HepG2 (cell line): ENCODE measurements around the gene HDHD3. TPM values are rescaled to one million over a fixed set of nuclear protein-coding genes. Genes with fewer than 3 reads are reported as not detected.

Experiments
- AHDC1 ChIP-seq: sonication (generic); formaldehyde crosslinking; IDR thresholded peaks from 2 replicates; pipeline ENCODE4 v1.5.1; 2020; ENCODE audit warnings: mild to moderate bottlenecking, missing genetic modification reagents, borderline replicate concordance
- DNMT1 ChIP-seq: sonication (generic); formaldehyde crosslinking; IDR thresholded peaks from 2 replicates; pipeline ENCODE4 v1.5.1; 2020; ENCODE audit warnings: mild to moderate bottlenecking, missing genetic modification reagents
- MXD1 ChIP-seq: sonication (generic); formaldehyde crosslinking; IDR thresholded peaks from 2 replicates; pipeline ENCODE4 v1.4.0; 2020; ENCODE audit warnings: mild to moderate bottlenecking, missing genetic modification reagents
- NFKBIZ ChIP-seq: IDR thresholded peaks from 2 replicates; pipeline ENCODE4 v1.6.1; 2018; ENCODE audit warnings: missing genetic modification reagents, missing compliant biosample characterization
- PHF5A ChIP-seq: IDR thresholded peaks from one replicate; pipeline ENCODE4 v1.6.1; 2018; ENCODE audit warnings: low read depth, missing genetic modification reagents; ENCODE audit not compliant: unreplicated experiment
- PHF8 ChIP-seq: sonication (generic); formaldehyde crosslinking; IDR thresholded peaks from 2 replicates; pipeline ENCODE4 v1.5.0; 2020; ENCODE audit warnings: missing genetic modification reagents
- PPARG ChIP-seq: conservative IDR thresholded peaks from 2 replicates; pipeline ENCODE4 v1.6.1; 2016; ENCODE audit warnings: missing biosample characterization, missing genetic modification reagents
- SRSF4 ChIP-seq: fragments of 200-400 bp; formaldehyde crosslinking; IDR thresholded peaks from one replicate; pipeline ENCODE4 v1.6.1; 2018; ENCODE audit warnings: mild to moderate bottlenecking, low read depth, low read length, moderate library complexity; ENCODE audit not compliant: poor library complexity, severe bottlenecking
- SRSF9 ChIP-seq: fragments of 200-400 bp; formaldehyde crosslinking; IDR thresholded peaks from 2 replicates; pipeline ENCODE4 v1.6.1; 2018; ENCODE audit warnings: borderline replicate concordance, mild to moderate bottlenecking, low read depth, low read length; ENCODE audit not compliant: insufficient read depth, poor library complexity, severe bottlenecking
- ZBTB20 ChIP-seq: sonication (generic); formaldehyde crosslinking; IDR thresholded peaks from 2 replicates; pipeline ENCODE4 v1.8.1; 2023; ENCODE audit warnings: missing genetic modification reagents, low read depth, mild to moderate bottlenecking, borderline replicate concordance
- ZFP1 ChIP-seq: IDR thresholded peaks from 2 replicates; pipeline ENCODE4 v1.6.1; 2016
- ZNF180 ChIP-seq: sonication (generic); formaldehyde crosslinking; IDR thresholded peaks from 2 replicates; pipeline ENCODE4 v1.4.0; 2020; ENCODE audit warnings: low read depth, missing genetic modification reagents, borderline replicate concordance
- ZNF3 ChIP-seq: IDR thresholded peaks from 2 replicates; pipeline ENCODE4 v1.7.0; 2017; ENCODE audit warnings: inconsistent platforms
- ZNF577 ChIP-seq: sonication (generic); formaldehyde crosslinking; IDR thresholded peaks from 2 replicates; pipeline ENCODE4 v1.4.0; 2020; ENCODE audit warnings: mild to moderate bottlenecking, low read depth, missing genetic modification reagents, borderline replicate concordance
- ZNF616 ChIP-seq: sonication (generic); formaldehyde crosslinking; IDR thresholded peaks from 2 replicates; pipeline ENCODE4 v1.5.0; 2020; ENCODE audit warnings: low read depth, mild to moderate bottlenecking, missing genetic modification reagents
- ZZZ3 ChIP-seq: sonication (generic); formaldehyde crosslinking; IDR thresholded peaks from 2 replicates; pipeline ENCODE4 v1.4.0; 2020; ENCODE audit warnings: missing genetic modification reagents, mild to moderate bottlenecking, borderline replicate concordance
- polyA plus RNA-seq, 8 experiments: library from polyadenylated mRNA; depleted of rRNA in 3 of 8; stranded (reverse) in 7 of 8; unstranded in 1 of 8; fragments of >200 nt; fragmentation: Illumina TruSeq in 4 of 8; extraction: Trizol in 4 of 8; gene quantifications; 2 replicates each; pipeline versions ENCODE4 v1.2.1 to v1.2.3, GENCODE V29; 2011 to 2016; ENCODE audit warnings: low read depth in 4 of 8, missing spikeins in 1 of 8, mixed read lengths in 1 of 8; ENCODE audit not compliant: insufficient read depth in 1 of 8
- total RNA-seq, 5 experiments: library from RNA; depleted of rRNA; stranded (reverse); fragments of >200 nt; fragmentation: Illumina TruSeq; extraction: Trizol; gene quantifications; 2 replicates each; pipeline ENCODE4 v1.2.3, GENCODE V29; 2016; ENCODE audit warnings: low read depth in 1 of 5
- TF ChIP-seq, protein P1 (sequence below): sonication (generic); formaldehyde crosslinking; IDR thresholded peaks from 2 replicates; pipeline ENCODE4 v1.4.0; 2020; ENCODE audit warnings: missing genetic modification reagents
- TF ChIP-seq, protein P2 (sequence below): IDR thresholded peaks from 2 replicates; pipeline ENCODE4 v1.6.1; 2016; ENCODE audit warnings: control low read depth

HDHD3 gene
- total and polyA plus RNA-seq, 2 of the 13 experiments (the other 11 are each of a cell fraction or from before 2014, with no cell fraction given), result 23.1 to 38.5 TPM

GRCh38 chr9:113387560-113388230 lies 10.9 kb upstream of the HDHD3 start (continued):
- TF ChIP-seq AHDC1 (no peak), DNMT1 (CRISPR knock-in tag) (no peak), ZNF3 (no peak), PHF5A (CRISPR knock-in tag) (peak; percentile 19), ZNF180 (CRISPR knock-in tag) (no peak), ZBTB20 (CRISPR knock-in tag) (no peak), PPARG (CRISPR knock-in tag) (peak; percentile 92), SRSF9 (no peak), ZFP1 (peak; percentile 86), ZNF577 (no peak), ZNF616 (CRISPR knock-in tag) (no peak), NFKBIZ (CRISPR knock-in tag) (no peak), MXD1 (no peak), PHF8 (CRISPR knock-in tag) (peak; percentile 53; the same call in 1 of the 2 replicates), SRSF4 (no peak), ZZZ3 (CRISPR knock-in tag) (no peak)
- TF ChIP-seq, protein P1, sequence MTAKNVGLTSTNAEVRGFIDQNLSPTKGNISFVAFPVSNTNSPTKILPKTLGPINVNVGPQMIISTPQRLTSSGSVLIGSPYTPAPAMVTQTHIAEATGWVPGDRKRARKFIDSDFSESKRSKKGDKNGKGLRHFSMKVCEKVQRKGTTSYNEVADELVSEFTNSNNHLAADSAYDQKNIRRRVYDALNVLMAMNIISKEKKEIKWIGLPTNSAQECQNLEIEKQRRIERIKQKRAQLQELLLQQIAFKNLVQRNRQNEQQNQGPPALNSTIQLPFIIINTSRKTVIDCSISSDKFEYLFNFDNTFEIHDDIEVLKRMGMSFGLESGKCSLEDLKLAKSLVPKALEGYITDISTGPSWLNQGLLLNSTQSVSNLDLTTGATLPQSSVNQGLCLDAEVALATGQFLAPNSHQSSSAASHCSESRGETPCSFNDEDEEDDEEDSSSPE (CRISPR knock-in tag), result peak; percentile 30; the same call in 1 of the 2 replicates
- TF ChIP-seq, protein P2, sequence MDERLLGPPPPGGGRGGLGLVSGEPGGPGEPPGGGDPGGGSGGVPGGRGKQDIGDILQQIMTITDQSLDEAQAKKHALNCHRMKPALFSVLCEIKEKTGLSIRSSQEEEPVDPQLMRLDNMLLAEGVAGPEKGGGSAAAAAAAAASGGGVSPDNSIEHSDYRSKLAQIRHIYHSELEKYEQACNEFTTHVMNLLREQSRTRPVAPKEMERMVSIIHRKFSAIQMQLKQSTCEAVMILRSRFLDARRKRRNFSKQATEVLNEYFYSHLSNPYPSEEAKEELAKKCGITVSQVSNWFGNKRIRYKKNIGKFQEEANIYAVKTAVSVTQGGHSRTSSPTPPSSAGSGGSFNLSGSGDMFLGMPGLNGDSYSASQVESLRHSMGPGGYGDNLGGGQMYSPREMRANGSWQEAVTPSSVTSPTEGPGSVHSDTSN (CRISPR knock-in tag), result no peak
